OCI-LY3 (cell line): Measurements from ENCODE around the gene DSTN.

Experiments
- H2AFZ ChIP-seq: fragments of 200-600, 300-600 bp; shearing (Covaris generic); 2 replicates; pipeline ENCODE4 v1.6.0; 2014; ENCODE audit warnings: antibody characterized with exemption, low read depth, low read length
- H3K27ac ChIP-seq: fragments of 200-600, 300-600 bp; sonication (generic); 2 replicates; pipeline ENCODE4 v1.5.1; 2014; ENCODE audit warnings: mild to moderate bottlenecking, low read length, moderate library complexity, mixed read lengths
- H3K27me3 ChIP-seq: fragments of 200-600, 300-600 bp; sonication (generic); 2 replicates; pipeline ENCODE4 v1.6.1; 2014; ENCODE audit warnings: low read depth, low read length, mixed read lengths
- H3K36me3 ChIP-seq: fragments of 200-600, 300-600 bp; sonication (generic); replicated peaks from 2 replicates; pipeline ENCODE3; 2014; ENCODE audit warnings: low read depth, low read length, mixed read lengths
- H3K4me1 ChIP-seq: fragments of 300-600, 200-600 bp; sonication (generic); 2 replicates; pipeline ENCODE4 v1.6.1; 2014; ENCODE audit warnings: low read length, mixed read lengths
- H3K4me2 ChIP-seq: fragments of 200-600, 300-600 bp; sonication (generic); 2 replicates; pipeline ENCODE4 v1.6.1; 2014; ENCODE audit warnings: low read length, mixed read lengths
- H3K4me3 ChIP-seq: fragments of 300-600, 200-600 bp; sonication (generic); 2 replicates; pipeline ENCODE4 v1.5.1; 2014; ENCODE audit warnings: antibody characterized with exemption, mild to moderate bottlenecking, low read length, moderate library complexity
- H3K79me2 ChIP-seq: fragments of 300-600, 200-600 bp; shearing (Covaris generic); 2 replicates; pipeline ENCODE4 v1.6.1; 2014; ENCODE audit warnings: mild to moderate bottlenecking, low read length, mixed read lengths
- H3K9ac ChIP-seq: fragments of 300-600, 200-600 bp; shearing (Covaris generic); 2 replicates; pipeline ENCODE4 v1.6.0; 2014; ENCODE audit warnings: mild to moderate bottlenecking, low read length, moderate library complexity
- H3K9me3 ChIP-seq: fragments of 200-600, 300-600 bp; shearing (Covaris generic); 2 replicates; pipeline ENCODE4 v1.6.1; 2014; ENCODE audit warnings: low read length, mixed read lengths; ENCODE audit not compliant: insufficient read depth
- H4K20me1 ChIP-seq: fragments of 200-600, 300-600 bp; sonication (generic); 2 replicates; pipeline ENCODE4 v1.6.1; 2016; ENCODE audit warnings: low read length, mixed read lengths; ENCODE audit not compliant: insufficient read depth
- EZH2phosphoT487 ChIP-seq: fragments of 200-600 bp; shearing (Covaris generic); IDR thresholded peaks from 2 replicates; pipeline ENCODE4 v1.6.1; 2018; ENCODE audit warnings: antibody characterized with exemption, mixed run types, low read depth
- TF ChIP-seq, protein P1 (sequence below): fragments of 200-600, 300-600 bp; sonication (generic); IDR thresholded peaks from 2 replicates; pipeline ENCODE4 v1.5.1; 2014; ENCODE audit warnings: antibody characterized with exemption, low read length, low read depth

DSTN gene

DNA sequence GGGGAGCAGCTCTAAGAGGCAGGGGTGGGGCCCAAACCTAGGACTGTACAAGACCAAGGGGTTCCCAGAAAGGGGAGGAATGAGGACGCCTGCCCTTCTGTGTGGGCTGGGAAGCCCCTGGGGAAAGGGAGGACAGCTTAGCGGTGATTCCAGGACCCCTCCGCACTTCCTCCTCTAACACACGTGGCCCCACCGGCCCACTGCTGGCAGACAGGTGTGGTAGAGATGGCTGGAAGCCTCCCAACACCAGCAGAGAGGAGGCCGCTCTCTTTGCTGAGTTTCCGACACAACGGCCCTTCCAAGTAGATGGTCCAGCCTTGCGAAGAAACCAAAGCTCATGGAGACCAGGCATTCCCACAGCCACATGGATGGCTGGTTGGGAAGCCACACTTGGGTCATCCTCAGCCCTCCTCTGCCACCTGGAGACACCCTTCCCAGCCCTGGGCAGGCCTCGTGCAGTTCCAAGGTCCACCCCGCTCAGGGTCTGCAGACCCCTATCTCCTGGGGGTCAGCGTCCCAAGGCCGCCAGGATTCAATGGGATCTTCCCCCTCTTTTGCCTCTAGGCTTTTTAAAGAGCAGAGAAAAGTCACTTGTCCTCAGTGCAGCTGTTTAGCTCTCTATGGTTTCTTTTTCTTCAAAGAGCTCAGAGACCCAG, 68.2 kb downstream of the DSTN start:
- H3K9ac ChIP-seq: no peak overlapping the region
- no peak for TF ChIP-seq EZH2phosphoT487
- TF ChIP-seq, protein P1, sequence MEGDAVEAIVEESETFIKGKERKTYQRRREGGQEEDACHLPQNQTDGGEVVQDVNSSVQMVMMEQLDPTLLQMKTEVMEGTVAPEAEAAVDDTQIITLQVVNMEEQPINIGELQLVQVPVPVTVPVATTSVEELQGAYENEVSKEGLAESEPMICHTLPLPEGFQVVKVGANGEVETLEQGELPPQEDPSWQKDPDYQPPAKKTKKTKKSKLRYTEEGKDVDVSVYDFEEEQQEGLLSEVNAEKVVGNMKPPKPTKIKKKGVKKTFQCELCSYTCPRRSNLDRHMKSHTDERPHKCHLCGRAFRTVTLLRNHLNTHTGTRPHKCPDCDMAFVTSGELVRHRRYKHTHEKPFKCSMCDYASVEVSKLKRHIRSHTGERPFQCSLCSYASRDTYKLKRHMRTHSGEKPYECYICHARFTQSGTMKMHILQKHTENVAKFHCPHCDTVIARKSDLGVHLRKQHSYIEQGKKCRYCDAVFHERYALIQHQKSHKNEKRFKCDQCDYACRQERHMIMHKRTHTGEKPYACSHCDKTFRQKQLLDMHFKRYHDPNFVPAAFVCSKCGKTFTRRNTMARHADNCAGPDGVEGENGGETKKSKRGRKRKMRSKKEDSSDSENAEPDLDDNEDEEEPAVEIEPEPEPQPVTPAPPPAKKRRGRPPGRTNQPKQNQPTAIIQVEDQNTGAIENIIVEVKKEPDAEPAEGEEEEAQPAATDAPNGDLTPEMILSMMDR: no peak
- H4K20me1 ChIP-seq: peaks cover 3% of the 10 kb centered on the region; the same call in 1 of the 2 replicates
- H3K27ac ChIP-seq: no peak overlapping the region
- H3K79me2 ChIP-seq: no peaks in the 10 kb centered on the region
- no peaks in the 10 kb centered on the region for H3K9me3 ChIP-seq
- peaks cover 3% of the 10 kb centered on the region for H3K36me3 ChIP-seq
- H2AFZ ChIP-seq: no peak overlapping the region
- no peak overlapping the region for H3K4me2 ChIP-seq
- H3K4me3 ChIP-seq: no peak overlapping the region
- no peaks in the 10 kb centered on the region for H3K27me3 ChIP-seq
- H3K4me1 ChIP-seq: peaks cover 13% of the 10 kb centered on the region

DNA sequence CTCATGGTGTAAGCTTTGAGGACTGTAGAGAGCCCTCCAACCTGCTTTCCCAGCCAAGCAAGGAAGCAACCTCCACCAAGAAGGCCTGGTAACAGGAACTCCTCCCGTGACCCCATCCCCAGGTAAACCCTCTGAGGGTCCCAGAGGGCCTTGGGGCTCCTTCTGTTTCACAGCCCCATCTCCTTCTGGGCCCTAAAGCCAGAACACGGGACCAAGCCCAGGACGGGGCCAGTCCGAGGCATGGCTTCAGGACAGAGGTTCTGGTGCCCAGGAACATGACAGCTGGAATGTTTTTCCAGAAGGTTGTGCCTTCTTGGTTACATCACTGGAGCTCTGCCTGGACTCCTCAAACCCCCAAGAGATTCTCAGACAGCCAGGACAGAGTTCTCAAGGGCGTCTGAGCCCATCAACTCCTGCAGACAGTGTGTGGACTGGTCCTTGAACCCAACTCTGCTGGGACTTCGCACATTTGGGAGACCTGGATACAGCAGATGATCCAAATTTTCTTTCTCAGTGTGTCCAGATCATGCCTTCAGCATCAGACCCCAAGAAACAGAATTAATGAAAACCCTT, 69.0 kb downstream of the DSTN start:
- Histone ChIP-seq H4K20me1 (peaks cover 9% of the 10 kb centered on the region), H3K79me2 (no peaks in the 10 kb centered on the region), H3K4me1 (peaks cover 16% of the 10 kb centered on the region), H3K27ac (no peak overlapping the region), H3K9me3 (no peaks in the 10 kb centered on the region), H3K36me3 (peaks cover 3% of the 10 kb centered on the region), H3K9ac (no peak overlapping the region), H2AFZ (no peak overlapping the region), H3K4me3 (no peak overlapping the region), H3K27me3 (no peaks in the 10 kb centered on the region), H3K4me2 (no peak overlapping the region)
- TF ChIP-seq, protein P1: no peak
- no peak for TF ChIP-seq EZH2phosphoT487

DNA sequence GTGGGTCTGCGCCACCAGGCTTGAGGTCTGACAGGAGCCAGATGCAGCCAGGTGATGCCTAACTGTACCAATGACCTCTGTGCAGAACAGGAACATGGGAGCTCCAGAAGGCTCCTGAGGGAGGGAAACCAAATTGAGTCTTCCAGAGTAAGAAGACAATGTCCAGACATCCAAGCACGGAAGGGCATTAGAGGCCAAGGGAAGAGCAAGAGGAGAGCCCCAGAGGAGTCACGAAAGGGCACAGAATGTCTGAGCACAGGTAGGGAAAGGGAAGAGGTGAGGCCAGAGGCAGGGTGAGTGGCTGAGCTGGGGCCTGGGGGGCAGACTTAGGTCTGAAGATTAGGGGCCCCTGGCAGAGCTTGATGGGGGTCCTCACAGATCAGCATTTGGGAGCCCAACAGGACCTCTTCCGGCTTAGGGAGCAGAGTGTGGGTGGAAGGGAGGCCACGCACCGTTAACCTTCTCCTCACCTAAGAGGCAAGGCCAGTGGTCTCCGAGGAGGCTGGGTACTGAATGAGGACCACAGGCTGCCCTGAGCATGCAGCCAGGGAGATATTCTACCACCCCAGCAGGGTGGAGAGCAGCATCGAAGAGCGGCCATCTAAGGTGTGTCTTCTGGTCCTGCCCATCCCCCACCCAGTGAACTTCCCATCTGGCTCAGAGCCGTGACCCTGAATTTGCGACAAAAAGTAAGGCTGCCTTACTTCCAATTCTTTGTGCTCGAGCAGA, 70.4 kb downstream of the DSTN start:
- Histone ChIP-seq H3K4me3 (no peak overlapping the region), H3K79me2 (no peaks in the 10 kb centered on the region), H4K20me1 (peaks cover 13% of the 10 kb centered on the region), H3K9ac (no peak overlapping the region), H3K27me3 (no peaks in the 10 kb centered on the region), H3K4me2 (no peak overlapping the region), H3K27ac (no peak overlapping the region), H2AFZ (no peak overlapping the region), H3K4me1 (peaks cover 12% of the 10 kb centered on the region), H3K9me3 (no peaks in the 10 kb centered on the region), H3K36me3 (no peaks in the 10 kb centered on the region)
- TF ChIP-seq EZH2phosphoT487: no peak
- TF ChIP-seq, protein P1: no peak

DNA sequence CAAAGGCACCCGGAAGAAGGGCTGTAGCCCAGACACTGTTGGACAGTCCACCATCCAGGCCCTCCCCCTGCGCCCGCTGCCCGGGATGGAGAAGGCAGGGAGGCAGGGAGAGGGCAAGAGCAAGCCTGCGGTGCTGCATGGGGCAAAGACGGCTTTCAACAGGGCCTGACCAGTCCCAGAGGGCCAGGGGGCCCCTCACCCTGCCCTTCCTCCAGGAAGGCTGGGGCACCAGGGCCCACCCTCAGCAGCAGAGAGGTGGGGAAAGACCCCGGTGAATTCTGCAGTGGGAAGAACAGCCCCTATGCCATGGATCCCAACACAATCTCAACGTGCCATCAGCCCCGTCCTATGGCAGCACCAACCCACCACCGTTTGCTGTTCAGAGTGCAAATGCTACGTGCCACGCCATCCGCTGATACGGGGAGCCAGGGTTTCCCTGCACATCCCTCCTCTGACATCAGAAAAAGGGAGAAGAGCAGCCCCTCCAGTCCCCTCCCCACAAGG, 71.1 kb downstream of the DSTN start:
- H4K20me1 ChIP-seq: peaks cover 12% of the 10 kb centered on the region
- H3K27me3 ChIP-seq: no peaks in the 10 kb centered on the region
- H2AFZ ChIP-seq: no peak overlapping the region
- H3K9me3 ChIP-seq: no peaks in the 10 kb centered on the region
- H3K79me2 ChIP-seq: no peaks in the 10 kb centered on the region
- TF ChIP-seq, protein P1: no peak
- no peak for TF ChIP-seq EZH2phosphoT487
- H3K9ac ChIP-seq: no peak overlapping the region
- peaks cover 9% of the 10 kb centered on the region; the same call in 1 of the 2 replicates for H3K4me1 ChIP-seq
- H3K4me3 ChIP-seq: no peak overlapping the region
- H3K27ac ChIP-seq: no peak overlapping the region
- no peak overlapping the region for H3K4me2 ChIP-seq
- no peaks in the 10 kb centered on the region for H3K36me3 ChIP-seq
